Measurements from ENCODE around the gene IMMP2L. TPM values are rescaled to one million over a fixed set of nuclear protein-coding genes. Genes with fewer than 3 reads are reported as not detected.

Gene IMMP2L
- total RNA-seq, 3 donors from 2014 or later (not counting 1 experiment from before 2014, with no cell fraction given): 6.9 to 9.2 (median 8.7) TPM

DNA sequence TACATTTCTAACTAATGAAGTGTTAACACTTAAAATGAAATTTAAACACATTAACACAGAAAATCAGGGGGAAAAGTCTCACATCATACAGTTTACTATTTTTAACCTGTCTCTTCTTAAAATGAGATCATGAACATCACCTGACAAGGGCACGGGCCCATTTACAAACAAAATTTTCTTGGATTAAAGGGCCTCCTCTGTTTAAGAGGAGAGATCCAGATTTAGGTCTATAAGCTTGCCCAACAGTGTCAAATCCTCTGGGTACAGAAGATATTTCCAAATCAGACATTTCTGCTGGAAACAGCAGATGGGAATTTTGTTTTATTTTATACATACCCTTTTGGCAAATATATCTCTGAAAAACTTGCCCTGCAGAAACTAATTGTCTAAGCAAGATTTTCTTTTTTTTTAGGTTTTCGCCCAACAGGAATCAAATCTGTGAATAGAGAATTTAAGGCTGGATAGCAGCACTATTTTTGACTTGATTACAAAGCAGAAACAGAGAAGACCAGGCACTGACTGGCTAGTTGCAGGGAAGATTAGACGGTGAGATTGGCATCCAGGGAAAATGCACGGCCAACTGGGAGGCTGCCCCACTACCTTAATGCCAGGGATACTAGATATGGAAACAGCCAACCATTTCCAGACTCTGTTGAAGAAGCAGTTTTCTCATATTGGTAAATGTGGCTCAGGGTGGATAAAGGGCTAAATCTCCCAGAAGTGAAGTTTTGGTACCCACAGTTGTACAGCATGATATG lies 298.0 kb downstream of the IMMP2L start:
- no peak overlapping the region for H3K4me3 ChIP-seq (ENCODE audit: low read length)
- no peak overlapping the region for H3K4me3 Mint-ChIP-seq
- peaks cover 0 to 2% of the 10 kb centered on the region in 2 donors for H3K9me3 Mint-ChIP-seq
- H3K36me3 Mint-ChIP-seq: no peaks in the 10 kb centered on the region
- no peak for DNase-seq
- intact Hi-C loops (cut with micrococcal nuclease): no loop called here
- H3K27me3 Mint-ChIP-seq (ENCODE audit: low read depth in 2 of 2): no peaks in the 10 kb centered on the region
- H3K4me1 Mint-ChIP-seq: no peaks in the 10 kb centered on the region
- H3K4me1 ChIP-seq (ENCODE audit: control insufficient read depth, insufficient read depth, low read length): no peaks in the 10 kb centered on the region
- H3K27ac Mint-ChIP-seq: no peak overlapping the region
- ATAC-seq: no peak
- no peak overlapping the region for H3K27ac ChIP-seq (ENCODE audit: low read length)
- WGBS (ENCODE audit: insufficient coverage): 97% methylated on average over 4 of the region's 4 CpGs
- TF ChIP-seq, protein P1, sequence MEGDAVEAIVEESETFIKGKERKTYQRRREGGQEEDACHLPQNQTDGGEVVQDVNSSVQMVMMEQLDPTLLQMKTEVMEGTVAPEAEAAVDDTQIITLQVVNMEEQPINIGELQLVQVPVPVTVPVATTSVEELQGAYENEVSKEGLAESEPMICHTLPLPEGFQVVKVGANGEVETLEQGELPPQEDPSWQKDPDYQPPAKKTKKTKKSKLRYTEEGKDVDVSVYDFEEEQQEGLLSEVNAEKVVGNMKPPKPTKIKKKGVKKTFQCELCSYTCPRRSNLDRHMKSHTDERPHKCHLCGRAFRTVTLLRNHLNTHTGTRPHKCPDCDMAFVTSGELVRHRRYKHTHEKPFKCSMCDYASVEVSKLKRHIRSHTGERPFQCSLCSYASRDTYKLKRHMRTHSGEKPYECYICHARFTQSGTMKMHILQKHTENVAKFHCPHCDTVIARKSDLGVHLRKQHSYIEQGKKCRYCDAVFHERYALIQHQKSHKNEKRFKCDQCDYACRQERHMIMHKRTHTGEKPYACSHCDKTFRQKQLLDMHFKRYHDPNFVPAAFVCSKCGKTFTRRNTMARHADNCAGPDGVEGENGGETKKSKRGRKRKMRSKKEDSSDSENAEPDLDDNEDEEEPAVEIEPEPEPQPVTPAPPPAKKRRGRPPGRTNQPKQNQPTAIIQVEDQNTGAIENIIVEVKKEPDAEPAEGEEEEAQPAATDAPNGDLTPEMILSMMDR (IDR thresholded peaks at IDR 0.05): no peak
- no peaks in the 10 kb centered on the region for H3K9me3 ChIP-seq (ENCODE audit: control insufficient read depth, insufficient read depth, low read length)
- no peaks in the 10 kb centered on the region for H3K27me3 ChIP-seq (ENCODE audit: control insufficient read depth, insufficient read depth, low read length)
- H3K36me3 ChIP-seq (ENCODE audit: control insufficient read depth, insufficient read depth, low read length): no peaks in the 10 kb centered on the region

DNA sequence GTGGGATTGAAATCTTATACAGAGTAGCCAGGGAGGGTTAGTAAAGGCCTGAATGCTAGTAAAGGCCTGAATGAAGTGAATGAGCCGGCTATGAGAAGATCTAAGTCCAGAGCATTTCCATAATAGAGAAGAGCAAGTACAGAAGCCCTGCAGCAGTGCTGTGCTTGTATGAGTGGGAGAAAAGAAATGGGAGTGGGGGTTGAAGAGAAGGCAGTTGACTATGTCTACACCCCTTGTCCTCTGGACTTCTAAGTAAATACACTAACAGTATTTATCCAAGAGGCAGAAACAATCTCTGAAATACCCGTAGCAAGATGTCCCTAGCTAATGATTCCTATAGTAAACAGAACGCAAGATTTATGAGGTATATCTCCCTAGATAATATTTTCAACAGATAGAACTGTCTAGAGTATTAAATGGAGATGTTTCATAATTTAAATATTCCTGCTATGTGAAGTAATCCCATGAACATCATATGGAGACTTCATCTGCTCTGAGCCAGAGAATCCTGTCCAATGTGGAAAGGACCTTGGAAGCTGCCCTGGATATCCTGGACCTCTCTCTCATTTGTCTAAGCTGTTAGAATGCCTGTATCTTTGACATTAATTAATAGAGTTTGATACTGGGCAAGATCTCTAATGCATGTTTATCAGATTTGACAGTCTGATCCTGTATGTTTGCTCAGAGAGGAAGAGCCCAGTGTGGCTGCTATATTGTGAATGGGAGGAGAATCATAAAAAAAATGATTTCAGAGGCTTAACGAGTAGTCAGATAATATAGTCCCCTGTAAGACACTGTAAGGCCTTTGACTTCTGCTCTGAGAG lies 299.8 kb downstream of the IMMP2L start:
- intact Hi-C loops (cut with micrococcal nuclease): no loop called here
- Mint-ChIP-seq H3K27ac (no peak overlapping the region), H3K4me3 (no peak overlapping the region), H3K4me1 (no peaks in the 10 kb centered on the region), H3K36me3 (no peaks in the 10 kb centered on the region), H3K9me3 (peaks cover 0 to 2% of the 10 kb centered on the region in 2 donors), H3K27me3 (ENCODE audit: low read depth in 2 of 2) (no peaks in the 10 kb centered on the region)
- H3K27ac ChIP-seq (ENCODE audit: low read length): no peak overlapping the region
- H3K27me3 ChIP-seq (ENCODE audit: control insufficient read depth, insufficient read depth, low read length): no peaks in the 10 kb centered on the region
- ATAC-seq (no peak), DNase-seq (no peak)
- no peaks in the 10 kb centered on the region for H3K4me1 ChIP-seq (ENCODE audit: control insufficient read depth, insufficient read depth, low read length)
- TF ChIP-seq, protein P1 (IDR thresholded peaks at IDR 0.05): no peak
- H3K9me3 ChIP-seq (ENCODE audit: control insufficient read depth, insufficient read depth, low read length): no peaks in the 10 kb centered on the region
- H3K36me3 ChIP-seq (ENCODE audit: control insufficient read depth, insufficient read depth, low read length): no peaks in the 10 kb centered on the region
- 100% methylated on average over 3 of the region's 4 CpGs for WGBS (ENCODE audit: insufficient coverage)
- no peak overlapping the region for H3K4me3 ChIP-seq (ENCODE audit: low read length)

DNA sequence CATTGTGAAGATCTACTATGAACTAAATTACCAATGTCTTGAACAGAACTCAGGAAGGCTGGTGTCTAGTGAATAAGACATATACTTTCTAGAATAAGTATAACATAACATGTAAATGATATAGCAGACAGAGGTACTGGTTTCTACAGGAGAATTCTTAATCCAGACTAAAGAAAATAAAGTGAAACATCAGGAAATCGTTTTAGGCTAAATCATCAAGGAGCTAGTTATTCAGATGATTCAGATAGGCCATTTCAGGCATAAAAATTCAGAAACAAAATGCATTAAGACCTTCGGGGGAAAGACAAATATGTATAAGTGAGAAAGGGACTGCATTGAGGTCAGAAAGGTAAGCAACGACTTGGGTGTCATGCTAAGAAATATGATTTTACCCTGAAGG lies 300.8 kb downstream of the IMMP2L start:
- ATAC-seq (no peak), DNase-seq (no peak)
- WGBS (ENCODE audit: insufficient coverage): 88% methylated on average over 3 of the region's 3 CpGs
- Histone ChIP-seq H3K36me3 (ENCODE audit: control insufficient read depth, insufficient read depth, low read length) (no peaks in the 10 kb centered on the region), H3K27ac (ENCODE audit: low read length) (no peak overlapping the region), H3K4me3 (ENCODE audit: low read length) (no peak overlapping the region), H3K4me1 (ENCODE audit: control insufficient read depth, insufficient read depth, low read length) (no peaks in the 10 kb centered on the region), H3K27me3 (ENCODE audit: control insufficient read depth, insufficient read depth, low read length) (no peaks in the 10 kb centered on the region), H3K9me3 (ENCODE audit: control insufficient read depth, insufficient read depth, low read length) (no peaks in the 10 kb centered on the region)
- intact Hi-C loops (cut with micrococcal nuclease): no loop called here
- H3K27me3 Mint-ChIP-seq (ENCODE audit: low read depth in 2 of 2): no peaks in the 10 kb centered on the region
- no peaks in the 10 kb centered on the region for H3K36me3 Mint-ChIP-seq
- TF ChIP-seq, protein P1 (IDR thresholded peaks at IDR 0.05): no peak
- peaks cover 0 to 2% of the 10 kb centered on the region in 2 donors for H3K9me3 Mint-ChIP-seq
- H3K4me1 Mint-ChIP-seq: no peaks in the 10 kb centered on the region
- no peak overlapping the region for H3K4me3 Mint-ChIP-seq
- H3K27ac Mint-ChIP-seq: no peak overlapping the region
